Measurements from ENCODE around the gene CDC42BPG.

DNA sequence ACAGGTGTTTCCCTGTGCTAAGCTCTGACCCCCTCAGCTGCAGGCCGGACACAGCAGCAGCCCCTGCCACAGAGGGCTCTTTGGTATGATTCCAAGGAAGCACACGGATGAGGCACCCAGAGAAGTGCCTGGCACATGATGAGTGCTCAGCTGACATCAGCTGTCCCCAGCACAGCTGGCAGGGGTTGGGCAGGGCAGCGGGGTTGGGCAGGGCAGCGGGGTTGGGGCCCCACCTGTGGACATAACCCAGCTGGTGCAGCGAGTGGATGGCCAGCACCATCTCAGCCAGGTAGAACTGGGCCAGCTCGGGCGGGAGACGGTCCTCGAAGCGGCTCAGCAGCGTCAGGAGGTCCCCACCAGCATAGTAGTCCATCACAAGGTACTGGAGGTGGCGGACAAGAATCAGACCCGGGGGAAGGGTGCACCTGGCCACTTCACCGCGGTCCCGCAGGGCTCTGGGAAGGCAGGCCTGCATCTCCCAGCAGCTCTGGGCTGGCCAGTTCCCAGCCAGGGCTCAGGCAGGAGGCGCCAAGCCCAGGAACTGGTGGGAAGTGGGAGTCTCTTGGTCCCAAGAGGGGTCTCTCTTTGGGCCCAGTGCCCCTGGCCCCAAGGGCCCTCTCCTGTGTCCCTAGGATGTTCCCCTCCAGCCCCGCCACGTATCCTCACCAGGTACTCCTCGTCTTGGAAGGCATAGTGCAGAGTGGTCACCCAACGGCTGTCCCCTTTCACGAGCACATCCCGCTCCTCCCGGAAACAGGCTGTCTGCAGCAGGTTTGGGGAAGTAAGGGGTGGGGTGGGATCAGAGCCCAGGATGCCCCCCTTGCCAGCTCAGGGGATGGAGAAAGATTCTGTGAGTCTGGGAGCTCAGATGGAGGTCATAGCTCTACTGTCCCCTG lies 4.3 kb downstream of the CDC42BPG start:
- TF ChIP-seq EZH2 (IDR thresholded peaks at IDR 0.05; ENCODE audit: insufficient read depth, poor library complexity, severe bottlenecking) (no peak), EZH2phosphoT487 (IDR thresholded peaks at IDR 0.05; ENCODE audit: insufficient read depth, low read depth) (no peak)

Data from GM23248 (cell line).